ENCODE measurements around the gene PMVK. TPM values are rescaled to one million over a fixed set of nuclear protein-coding genes. Genes with fewer than 3 reads are reported as not detected.

The PMVK gene
- total RNA-seq, 3 donors from 2014 or later: 28.4 to 37.6 (median 35.8) TPM

- H3K4me1 ChIP-seq (ENCODE audit: low read depth): peaks cover 17% of the 10 kb centered on the region
- TF ChIP-seq CTCF (IDR thresholded peaks at IDR 0.05): no peak
- ATAC-seq: no peak
- H3K4me3 ChIP-seq: no peak overlapping the region
- intact Hi-C loops (cut with DNase I, micrococcal nuclease): loop anchor here in 1 of 2 donors (10.0 kb wide), 1 partner anchor 51 kb away; no protein-coding TSS in a partner anchor
- DNase-seq: peak in 2 of 3 donors; percentile 12 to 27
- no peaks in the 10 kb centered on the region for H3K36me3 ChIP-seq (ENCODE audit: low read depth)
- no peaks in the 10 kb centered on the region for H3K9me3 ChIP-seq
Observed at GRCh38 chr1:154963643-154964042, 27.1 kb upstream of the PMVK start.

- no peaks in the 10 kb centered on the region for H3K9me3 ChIP-seq
- peaks cover 17% of the 10 kb centered on the region for H3K4me1 ChIP-seq (ENCODE audit: low read depth)
- H3K4me3 ChIP-seq: no peak overlapping the region
- intact Hi-C loops (cut with DNase I, micrococcal nuclease): loop anchor here in 1 of 2 donors (10.0 kb wide), 1 partner anchor 52 kb away; no protein-coding TSS in a partner anchor
- TF ChIP-seq CTCF (IDR thresholded peaks at IDR 0.05): no peak
- H3K36me3 ChIP-seq (ENCODE audit: low read depth): no peaks in the 10 kb centered on the region
- ATAC-seq (no peak), DNase-seq (peak in 2 of 3 donors; percentile 38 to 49)
Observed at GRCh38 chr1:154962795-154963330, 26.3 kb upstream of the PMVK start.

GRCh38 chr1:154962156-154962749 is 25.7 kb upstream of the PMVK start:
- Histone ChIP-seq H3K4me3 (peak overlapping the region; percentile 80), H3K9me3 (no peaks in the 10 kb centered on the region), H3K36me3 (ENCODE audit: low read depth) (no peaks in the 10 kb centered on the region), H3K4me1 (ENCODE audit: low read depth) (peaks cover 17% of the 10 kb centered on the region)
- TF ChIP-seq CTCF (IDR thresholded peaks at IDR 0.05): no peak
- DNase-seq (peak in 2 of 3 donors; percentile 56 to 62), ATAC-seq (peak; percentile 17)
- intact Hi-C loops (cut with DNase I, micrococcal nuclease): loop anchor here in 1 of 2 donors (10.0 kb wide), 1 partner anchor 53 kb away; no protein-coding TSS in a partner anchor

- Histone ChIP-seq H3K36me3 (ENCODE audit: low read depth) (no peaks in the 10 kb centered on the region), H3K4me1 (ENCODE audit: low read depth) (peaks cover 20% of the 10 kb centered on the region), H3K4me3 (peak within 1 kb of the TSS; percentile 80), H3K9me3 (no peaks in the 10 kb centered on the region)
- TF ChIP-seq CTCF (IDR thresholded peaks at IDR 0.05): peak; percentile 67
- intact Hi-C loops (cut with DNase I, micrococcal nuclease): loop anchor here in 1 of 2 donors (10.0 kb wide), 1 partner anchor 53 kb away; no protein-coding TSS in a partner anchor
- ATAC-seq (peak; percentile 88), DNase-seq (peak; percentile 84 to 91 (median 90))
Observed at GRCh38 chr1:154961207-154962155, 25.0 kb upstream of the PMVK start, which contains the start of gene PYGO2. Gene PYGO2 (minus strand): TSS chr1:154961782. CDS start chr1:154961576, 206 bp downstream.

- H3K36me3 ChIP-seq (ENCODE audit: low read depth): no peaks in the 10 kb centered on the region
- no peak for ATAC-seq
- peak in 1 of 3 donors; percentile 13 for DNase-seq
- H3K4me1 ChIP-seq (ENCODE audit: low read depth): peaks cover 22% of the 10 kb centered on the region
- intact Hi-C loops (cut with DNase I, micrococcal nuclease): loop anchor here in 1 of 2 donors (10.0 kb wide), 1 partner anchor 54 kb away; no protein-coding TSS in a partner anchor
- TF ChIP-seq CTCF (IDR thresholded peaks at IDR 0.05): no peak
- H3K9me3 ChIP-seq: no peaks in the 10 kb centered on the region
- no peak overlapping the region for H3K4me3 ChIP-seq
Observed at GRCh38 chr1:154960446-154961136, 24.1 kb upstream of the PMVK start.

Measured in mucosa of descending colon (tissue), 3 donors.